ENCODE results near the gene B3GAT1. TPM values are rescaled to one million over a fixed set of nuclear protein-coding genes. Genes with fewer than 3 reads are reported as not detected.

Gene B3GAT1
- total RNA-seq, 1 experiment from 2014 or later = 0.35 TPM

GRCh38 chr11:134337051-134337450 lies 75.0 kb downstream of the B3GAT1 start:
- no TSS peak for BruUV-seq (replicated peaks)
- H3K36me3 Mint-ChIP-seq (ENCODE audit: insufficient read depth, unreplicated experiment) = peaks cover 16% of the 10 kb centered on the region

GRCh38 chr11:134334796-134335571 lies 77.1 kb downstream of the B3GAT1 start:
- Mint-ChIP-seq H3K27ac (ENCODE audit: unreplicated experiment) (no peak overlapping the region), H3K4me1 (ENCODE audit: low read depth, unreplicated experiment) (peaks cover 23% of the 10 kb centered on the region), H3K27me3 (ENCODE audit: unreplicated experiment) (peaks cover 8% of the 10 kb centered on the region), H3K36me3 (ENCODE audit: insufficient read depth, unreplicated experiment) (peaks cover 23% of the 10 kb centered on the region), H3K4me3 (ENCODE audit: low read depth, unreplicated experiment) (no peak overlapping the region), H3K9me3 (ENCODE audit: low read depth, unreplicated experiment) (no peaks in the 10 kb centered on the region)
- intact Hi-C loops (cut with micrococcal nuclease; ENCODE audit: unreplicated experiment) = no loop called here
- BruUV-seq (replicated peaks) = no TSS peak
- DNase-seq = no peak
- no peak for TF ChIP-seq CTCF (IDR thresholded peaks at IDR 0.05; ENCODE audit: unreplicated experiment)
- CTCF ChIA-PET = no interaction called here

More at GRCh38 chr11:134337051-134337450, 75.0 kb downstream of the B3GAT1 start:
- intact Hi-C loops (cut with micrococcal nuclease; ENCODE audit: unreplicated experiment) = no loop called here
- Mint-ChIP-seq H3K27me3 (ENCODE audit: unreplicated experiment) (no peaks in the 10 kb centered on the region), H3K4me3 (ENCODE audit: low read depth, unreplicated experiment) (no peak overlapping the region), H3K27ac (ENCODE audit: unreplicated experiment) (no peak overlapping the region), H3K4me1 (ENCODE audit: low read depth, unreplicated experiment) (peaks cover 26% of the 10 kb centered on the region), H3K9me3 (ENCODE audit: low read depth, unreplicated experiment) (no peaks in the 10 kb centered on the region)
- DNase-seq = no peak
- no peak for TF ChIP-seq CTCF (IDR thresholded peaks at IDR 0.05; ENCODE audit: unreplicated experiment)
- CTCF ChIA-PET = no interaction called here

- no TSS peak for BruUV-seq (replicated peaks)
- CTCF ChIA-PET = no interaction called here
- intact Hi-C loops (cut with micrococcal nuclease; ENCODE audit: unreplicated experiment) = no loop called here
These were observed 78.1 kb downstream of the B3GAT1 start for GRCh38 chr11:134333946-134334345.

GRCh38 chr11:134333312-134333711 lies 78.7 kb downstream of the B3GAT1 start:
- Mint-ChIP-seq H3K9me3 (ENCODE audit: low read depth, unreplicated experiment) (no peaks in the 10 kb centered on the region), H3K36me3 (ENCODE audit: insufficient read depth, unreplicated experiment) (peaks cover 20% of the 10 kb centered on the region), H3K4me1 (ENCODE audit: low read depth, unreplicated experiment) (peaks cover 17% of the 10 kb centered on the region), H3K27ac (ENCODE audit: unreplicated experiment) (no peak overlapping the region), H3K27me3 (ENCODE audit: unreplicated experiment) (peaks cover 8% of the 10 kb centered on the region), H3K4me3 (ENCODE audit: low read depth, unreplicated experiment) (peak overlapping the region; percentile 69)
- CTCF ChIA-PET = no interaction called here
- intact Hi-C loops (cut with micrococcal nuclease; ENCODE audit: unreplicated experiment) = no loop called here
- no peak for TF ChIP-seq CTCF (IDR thresholded peaks at IDR 0.05; ENCODE audit: unreplicated experiment)
- no peak for DNase-seq
- no TSS peak for BruUV-seq (replicated peaks)

More at GRCh38 chr11:134333946-134334345, 78.1 kb downstream of the B3GAT1 start:
- no peak overlapping the region for H3K27ac Mint-ChIP-seq (ENCODE audit: unreplicated experiment)
- H3K9me3 Mint-ChIP-seq (ENCODE audit: low read depth, unreplicated experiment) = no peaks in the 10 kb centered on the region
- peaks cover 8% of the 10 kb centered on the region for H3K27me3 Mint-ChIP-seq (ENCODE audit: unreplicated experiment)
- no peak for DNase-seq
- H3K4me3 Mint-ChIP-seq (ENCODE audit: low read depth, unreplicated experiment) = no peak overlapping the region
- peaks cover 17% of the 10 kb centered on the region for H3K4me1 Mint-ChIP-seq (ENCODE audit: low read depth, unreplicated experiment)
- no peak for TF ChIP-seq CTCF (IDR thresholded peaks at IDR 0.05; ENCODE audit: unreplicated experiment)
- peaks cover 20% of the 10 kb centered on the region for H3K36me3 Mint-ChIP-seq (ENCODE audit: insufficient read depth, unreplicated experiment)
